Naive thymus-derived CD4-positive, alpha-beta T cell (primary cell): ENCODE results near the gene PCK2. TPM values are rescaled to one million over a fixed set of nuclear protein-coding genes. Genes with fewer than 3 reads are reported as not detected.

Experiments used
- ATAC-seq: fragments of 150-1000 bp; cut with Tn5 transposase; 2 replicates; pipeline ENCODE4 v1.10.0; 2021; ENCODE audit warnings: mild to moderate bottlenecking, moderate library complexity
- CTCF ChIA-PET: fragments of 350-600 bp; sonication (Branson Sonifier 250); formaldehyde crosslinking; loops from one replicate; lab custom pipeline; 2021; ENCODE audit warnings: antibody characterized with exemption; lab: Charles Lee
- POLR2A ChIA-PET: fragments of 350-600 bp; sonication (Branson Sonifier 250); formaldehyde crosslinking; loops from one replicate; lab custom pipeline; 2021; ENCODE audit warnings: antibody characterized with exemption, inconsistent platforms; lab: Charles Lee
- DNase-seq, 9 donors: peaks; one replicate each; pipeline versions ENCODE4 v3.0.0 to v3.0.0-alpha.2; 2020 to 2022; ENCODE audit warnings: mixed read lengths in 1 of 9
- H3K27ac ChIP-seq: one replicate; pipeline ENCODE4 v1.7.0; 2013; ENCODE audit warnings: mild to moderate bottlenecking, low read depth, low read length, moderate library complexity
- H3K27me3 ChIP-seq, 2 donors: one replicate each; pipeline ENCODE4 v1.7.0; 2013; ENCODE audit warnings: low read length in 2 of 2, mild to moderate bottlenecking in 2 of 2, moderate library complexity in 2 of 2; ENCODE audit not compliant: control insufficient read depth in 2 of 2, insufficient read depth in 2 of 2
- H3K36me3 ChIP-seq, 3 experiments: 1 replicate in 2 of 3; 2 replicates in 1 of 3; pipeline ENCODE4 v1.7.0; 2013; ENCODE audit warnings: low read length in 3 of 3, mild to moderate bottlenecking in 3 of 3, moderate library complexity in 1 of 3; ENCODE audit not compliant: insufficient read depth in 3 of 3, control insufficient read depth in 2 of 3
- H3K4me1 ChIP-seq, 2 donors: one replicate each; pipeline ENCODE4 v1.7.0; 2013; ENCODE audit warnings: low read length in 2 of 2, mild to moderate bottlenecking in 2 of 2, moderate library complexity in 1 of 2; ENCODE audit not compliant: control insufficient read depth in 2 of 2, insufficient read depth in 2 of 2
- H3K4me3 ChIP-seq: 2 replicates; pipeline ENCODE4 v1.7.0; 2013; ENCODE audit warnings: mild to moderate bottlenecking, low read length
- H3K9me3 ChIP-seq, 3 experiments: 1 replicate in 2 of 3; 2 replicates in 1 of 3; pipeline ENCODE4 v1.7.0; 2013; ENCODE audit warnings: low read length in 3 of 3; ENCODE audit not compliant: control insufficient read depth in 2 of 3
- H3K27ac Mint-ChIP-seq, 9 donors: one replicate each; pipeline ENCODE4 v1.8.0; 2020 to 2022; ENCODE audit warnings: mixed read lengths in 9 of 9, mild to moderate bottlenecking in 8 of 9, moderate library complexity in 5 of 9, inconsistent platforms in 2 of 9
- H3K27me3 Mint-ChIP-seq, 5 donors: one replicate each; pipeline ENCODE4 v1.8.0; 2021 to 2022; ENCODE audit warnings: mixed read lengths in 5 of 5, mild to moderate bottlenecking in 1 of 5
- H3K36me3 Mint-ChIP-seq, 5 donors: one replicate each; pipeline ENCODE4 v1.8.0; 2020 to 2022; ENCODE audit warnings: mixed read lengths in 5 of 5, mild to moderate bottlenecking in 3 of 5, inconsistent platforms in 1 of 5
- H3K4me1 Mint-ChIP-seq, 7 donors: one replicate each; pipeline ENCODE4 v1.8.0; 2020 to 2022; ENCODE audit warnings: mixed read lengths in 7 of 7, mild to moderate bottlenecking in 3 of 7, inconsistent platforms in 1 of 7
- H3K4me3 Mint-ChIP-seq, 10 donors: one replicate each; pipeline ENCODE4 v1.8.0; 2020 to 2022; ENCODE audit warnings: mild to moderate bottlenecking in 10 of 10, mixed read lengths in 10 of 10, moderate library complexity in 6 of 10, inconsistent platforms in 2 of 10
- H3K9me3 Mint-ChIP-seq, 11 donors: one replicate each; pipeline ENCODE4 v1.8.0; 2020 to 2022; ENCODE audit warnings: mixed read lengths in 11 of 11, mild to moderate bottlenecking in 4 of 11, inconsistent platforms in 1 of 11, moderate library complexity in 1 of 11
- intact Hi-C, 2 donors: fragments of 100-400 bp; cut with micrococcal nuclease; formaldehyde crosslinking; loops; one replicate each; pipeline ENCODE4 v1.15.1; 2023
- polyA plus RNA-seq, 2 donors: library from polyadenylated mRNA; unstranded; fragments of 300-500 nt; fragmentation: Illumina TruSeq; gene quantifications; one replicate each; pipeline ENCODE4 v1.2.3, GENCODE V29; 2021
- total RNA-seq, 6 experiments: library from RNA in 5 of 6; stranded (reverse) in 5 of 6; gene quantifications; 1 replicate in 5 of 6; 2 replicates in 1 of 6; pipeline ENCODE4 v1.2.3 and lab custom pipeline; 2021 to 2026

PCK2 gene
- total and polyA plus RNA-seq, 7 experiments from 2014 or later: 7.2 to 56.2 (median 14.4) TPM

- Histone ChIP-seq H3K27me3 (no peaks in the 10 kb centered on the region), H3K4me1 (peaks cover 30 to 39% of the 10 kb centered on the region in 2 donors), H3K4me3 (no peak overlapping the region), H3K27ac (no peak overlapping the region), H3K36me3 (peaks cover 0 to 37% (median 0%) of the 10 kb centered on the region in 3 experiments), H3K9me3 (no peaks in the 10 kb centered on the region)
- ATAC-seq (no peak), DNase-seq (no peak)
- POLR2A ChIA-PET: interaction anchor here (1.0 to 11.1 kb wide), 5 partner anchors 7 to 99 kb away, joined by 3 to 139 read pairs (median 11); partner anchors contain the start of genes DCAF11, EMC9, IRF9 and NRL
- peak overlapping the region in 8 of 10 donors; percentile 18 to 61 (median 46) for H3K4me3 Mint-ChIP-seq
- H3K4me1 Mint-ChIP-seq: peaks cover 42 to 76% (median 67%) of the 10 kb centered on the region in 7 donors
- H3K9me3 Mint-ChIP-seq: no peaks in the 10 kb centered on the region
- intact Hi-C loops: loop anchor here (10.0 kb wide), 2 partner anchors 839 to 1049 kb away; partner anchors contain the start of genes BCL2L2 (in 2 of the 2), PPP1R3E (in 2 of the 2), ACIN1 (in 1 of the 2) and C14orf119 (in 1 of the 2)
- CTCF ChIA-PET: interaction anchor here (1.2 kb wide), 1 partner anchor 86 kb away, joined by 3 read pairs; no protein-coding TSS in a partner anchor
- peaks cover 4 to 61% (median 13%) of the 10 kb centered on the region in 5 donors for H3K36me3 Mint-ChIP-seq
- H3K27me3 Mint-ChIP-seq: no peaks in the 10 kb centered on the region
- H3K27ac Mint-ChIP-seq: peak overlapping the region in 6 of 9 donors; percentile 54 to 96 (median 75)
These were observed 49.4 kb downstream of the PCK2 start for GRCh38 chr14:24143511-24143910.

DNA sequence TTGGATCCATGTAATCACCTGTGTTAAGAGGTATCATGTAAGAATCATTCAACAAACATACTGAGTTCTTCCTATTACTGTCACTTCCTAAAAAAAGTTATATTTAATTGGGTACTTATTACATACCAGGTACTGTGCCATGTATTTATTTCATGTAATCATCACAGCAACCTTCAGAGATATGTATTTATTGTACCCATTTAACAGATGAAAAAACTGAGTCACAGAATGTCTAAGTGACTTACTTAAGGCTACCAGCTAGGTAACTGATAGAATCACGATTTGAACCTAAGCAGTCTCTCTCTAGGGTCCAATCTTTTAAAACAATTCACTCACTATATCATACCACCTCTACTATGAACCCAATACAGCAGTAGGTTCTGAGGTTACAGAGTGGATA, 50.3 kb downstream of the PCK2 start:
- H3K27ac ChIP-seq: peak overlapping the region; percentile 30
- Mint-ChIP-seq H3K4me1 (peaks cover 44 to 76% (median 67%) of the 10 kb centered on the region in 7 donors), H3K9me3 (no peaks in the 10 kb centered on the region), H3K27me3 (no peaks in the 10 kb centered on the region), H3K36me3 (peaks cover under 1 to 58% (median 6%) of the 10 kb centered on the region in 5 donors), H3K27ac (peak overlapping the region in 8 of 9 donors; percentile 54 to 96 (median 77)), H3K4me3 (peak overlapping the region in 9 of 10 donors; percentile 17 to 98 (median 32))
- POLR2A ChIA-PET: interaction anchor here (1.0 to 11.1 kb wide), 6 partner anchors 8 to 98 kb away, joined by 3 to 139 read pairs (median 8); partner anchors contain the start of genes DCAF11, EMC9, IRF9 and NRL
- H3K4me1 ChIP-seq: peaks cover 40 to 46% of the 10 kb centered on the region in 2 donors
- CTCF ChIA-PET: interaction anchor here (0.6 kb wide), 1 partner anchor 17 kb away, joined by 3 read pairs; the partner anchor contains the start of gene IRF9
- H3K36me3 ChIP-seq: peaks cover 0 to 32% (median 4%) of the 10 kb centered on the region in 3 experiments
- intact Hi-C loops: loop anchor here (10.0 kb wide), 2 partner anchors 840 to 1050 kb away; partner anchors contain the start of genes BCL2L2 (in 2 of the 2), PPP1R3E (in 2 of the 2), ACIN1 (in 1 of the 2) and C14orf119 (in 1 of the 2)
- H3K4me3 ChIP-seq: no peak overlapping the region
- H3K27me3 ChIP-seq: no peaks in the 10 kb centered on the region
- no peaks in the 10 kb centered on the region for H3K9me3 ChIP-seq
- DNase-seq (no peak), ATAC-seq (no peak)

DNA sequence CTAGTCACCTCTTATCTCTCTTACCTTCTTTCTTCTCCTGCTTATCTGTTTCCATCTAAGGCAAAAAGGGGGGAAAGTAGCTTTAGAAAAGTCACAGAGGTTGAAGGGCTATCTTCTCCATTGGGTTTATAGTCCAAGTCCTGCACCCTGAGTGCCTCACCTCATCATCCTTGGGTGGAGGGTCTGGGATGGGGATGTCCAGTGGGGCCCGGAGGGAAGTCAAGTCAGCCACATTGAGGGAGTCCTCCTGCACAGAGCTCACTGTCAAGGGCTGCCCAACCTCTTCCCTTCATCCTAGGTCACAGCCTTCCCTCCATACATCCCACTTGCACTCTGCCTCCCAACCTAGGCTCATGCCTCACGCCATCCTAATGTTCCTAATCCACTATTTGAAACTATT, 51.1 kb downstream of the PCK2 start:
- ChIA-PET CTCF (interaction anchor here (1.1 to 4.8 kb wide), 3 partner anchors 10 to 31 kb away, joined by 5 to 36 read pairs (median 8); partner anchors contain the start of genes DCAF11, IRF9 and NRL), POLR2A (interaction anchor here (0.7 to 11.1 kb wide), 8 partner anchors 9 to 97 kb away, joined by 4 to 139 read pairs (median 22); partner anchors contain the start of genes DCAF11, EMC9, IRF9 and NRL)
- no peaks in the 10 kb centered on the region for H3K9me3 ChIP-seq
- Mint-ChIP-seq H3K27me3 (no peaks in the 10 kb centered on the region), H3K4me3 (peak overlapping the region; percentile 91 to 100 (median 98)), H3K4me1 (peaks cover 40 to 76% (median 68%) of the 10 kb centered on the region in 7 donors), H3K36me3 (peaks cover 4 to 57% (median 5%) of the 10 kb centered on the region in 5 donors), H3K9me3 (no peaks in the 10 kb centered on the region), H3K27ac (peak overlapping the region in 6 of 9 donors; percentile 94 to 98 (median 97))
- intact Hi-C loops: loop anchor here (10.0 kb wide), 2 partner anchors 840 to 1050 kb away; partner anchors contain the start of genes BCL2L2 (in 2 of the 2), PPP1R3E (in 2 of the 2), ACIN1 (in 1 of the 2) and C14orf119 (in 1 of the 2)
- DNase-seq: no peak
- peaks cover under 1 to 37% (median 6%) of the 10 kb centered on the region in 3 experiments for H3K36me3 ChIP-seq
- H3K4me3 ChIP-seq: peak overlapping the region; percentile 98
- peaks cover 40 to 50% of the 10 kb centered on the region in 2 donors for H3K4me1 ChIP-seq
- peak overlapping the region; percentile 88 for H3K27ac ChIP-seq
- ATAC-seq: no peak
- H3K27me3 ChIP-seq: no peaks in the 10 kb centered on the region

- Histone ChIP-seq H3K4me3 (peak overlapping the region; percentile 98), H3K9me3 (no peaks in the 10 kb centered on the region), H3K27ac (peak overlapping the region; percentile 88), H3K27me3 (no peaks in the 10 kb centered on the region), H3K4me1 (peaks cover 40 to 50% of the 10 kb centered on the region in 2 donors), H3K36me3 (peaks cover 7 to 43% (median 8%) of the 10 kb centered on the region in 3 experiments)
- DNase-seq (peak in 1 of 9 donors; percentile 17), ATAC-seq (no peak)
- peaks cover 41 to 73% (median 69%) of the 10 kb centered on the region in 7 donors for H3K4me1 Mint-ChIP-seq
- peak overlapping the region; percentile 91 to 100 (median 98) for H3K4me3 Mint-ChIP-seq
- ChIA-PET POLR2A (interaction anchor here (0.8 to 11.1 kb wide), 15 partner anchors 9 to 590 kb away, joined by 3 to 139 read pairs (median 8); partner anchors contain the start of genes CHMP4A, DCAF11, EMC9 and IRF9), CTCF (interaction anchor here (1.1 to 4.8 kb wide), 3 partner anchors 10 to 32 kb away, joined by 5 to 36 read pairs (median 8); partner anchors contain the start of genes DCAF11, IRF9 and NRL)
- no peaks in the 10 kb centered on the region for H3K27me3 Mint-ChIP-seq
- H3K36me3 Mint-ChIP-seq: peaks cover 4 to 58% (median 9%) of the 10 kb centered on the region in 5 donors
- intact Hi-C loops: loop anchor here (1.0 to 10.0 kb wide), 6 partner anchors 42 to 1051 kb away; partner anchors contain the start of genes BCL2L2 (in 2 of the 2), PPP1R3E (in 2 of the 2), ACIN1 (in 1 of the 2) and C14orf119 (in 1 of the 2)
- peak overlapping the region; percentile 94 to 98 (median 96) for H3K27ac Mint-ChIP-seq
- H3K9me3 Mint-ChIP-seq: no peaks in the 10 kb centered on the region
These were observed 51.8 kb downstream of the PCK2 start for GRCh38 chr14:24145690-24146452.

- intact Hi-C loops: loop anchor here (1.0 to 10.0 kb wide), 6 partner anchors 42 to 1052 kb away; partner anchors contain the start of genes BCL2L2 (in 2 of the 2), PPP1R3E (in 2 of the 2), ACIN1 (in 1 of the 2) and C14orf119 (in 1 of the 2)
- peak within 1 kb of the TSS; percentile 94 to 98 (median 96) for H3K27ac Mint-ChIP-seq
- no peaks in the 10 kb centered on the region for H3K27me3 ChIP-seq
- H3K4me3 ChIP-seq: peak within 1 kb of the TSS; percentile 98
- peaks cover 4 to 60% (median 9%) of the 10 kb centered on the region in 5 donors for H3K36me3 Mint-ChIP-seq
- H3K36me3 ChIP-seq: peaks cover 9 to 46% (median 12%) of the 10 kb centered on the region in 3 experiments
- peak within 1 kb of the TSS; percentile 91 to 100 (median 98) for H3K4me3 Mint-ChIP-seq
- peaks cover 40 to 50% of the 10 kb centered on the region in 2 donors for H3K4me1 ChIP-seq
- ATAC-seq: peak; percentile 74
- no peaks in the 10 kb centered on the region for H3K9me3 ChIP-seq
- no peaks in the 10 kb centered on the region for H3K9me3 Mint-ChIP-seq
- H3K4me1 Mint-ChIP-seq: peaks cover 42 to 73% (median 67%) of the 10 kb centered on the region in 7 donors
- H3K27ac ChIP-seq: peak within 1 kb of the TSS; percentile 88
- H3K27me3 Mint-ChIP-seq: no peaks in the 10 kb centered on the region
- POLR2A ChIA-PET: interaction anchor here (0.5 to 11.1 kb wide), 18 partner anchors 9 to 591 kb away, joined by 3 to 139 read pairs (median 4); partner anchors contain the start of genes CHMP4A, DCAF11, EMC9 and IRF9
- CTCF ChIA-PET: interaction anchor here (0.7 to 4.8 kb wide), 5 partner anchors 9 to 56 kb away, joined by 3 to 36 read pairs (median 8); partner anchors contain the start of genes DCAF11, IRF9 and NRL
- peak in 8 of 9 donors; percentile 69 to 91 (median 80) for DNase-seq
These were observed 52.4 kb downstream of the PCK2 start, which contains the start of gene PSME2 for GRCh38 chr14:24146453-24146977. PSME2 (minus strand) TSS chr14:24146610; CDS start chr14:24146581, 29 bp downstream.
